GM21619 (cell line): ENCODE measurements around the gene NOTCH4.

Source experiments
- ATAC-seq: cut with Tn5 transposase; IDR thresholded peaks from one replicate; pipeline ENCODE4 v1.9.1; 2021; ENCODE audit not compliant: unreplicated experiment

The NOTCH4 gene

GRCh38 chr6:32183030-32183429, 40.8 kb downstream of the NOTCH4 start:
- no peak for ATAC-seq

DNA sequence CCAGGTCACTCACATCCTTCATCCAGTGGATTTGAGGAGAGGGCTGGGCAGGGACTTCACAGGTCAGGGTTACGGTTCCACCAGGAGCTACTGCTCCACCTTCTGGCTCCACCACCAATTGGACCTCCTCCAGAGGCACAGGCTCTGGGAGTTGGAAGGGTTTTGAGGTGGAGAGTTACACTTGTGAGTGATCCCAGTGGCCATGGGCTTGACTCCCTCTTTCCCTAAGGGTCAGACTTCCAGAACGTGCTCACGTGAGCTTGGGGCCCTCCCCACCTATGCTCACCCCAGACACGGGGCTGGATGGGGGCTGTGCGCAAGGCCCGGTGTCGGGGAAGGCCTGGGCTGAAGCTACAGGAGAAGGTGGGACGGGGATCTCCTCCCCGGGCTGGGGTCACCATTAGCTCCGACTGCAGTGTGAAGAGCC, 41.3 kb downstream of the NOTCH4 start:
- ATAC-seq = no peak

GRCh38 chr6:32181915-32182529, 41.8 kb downstream of the NOTCH4 start:
- no peak for ATAC-seq

DNA sequence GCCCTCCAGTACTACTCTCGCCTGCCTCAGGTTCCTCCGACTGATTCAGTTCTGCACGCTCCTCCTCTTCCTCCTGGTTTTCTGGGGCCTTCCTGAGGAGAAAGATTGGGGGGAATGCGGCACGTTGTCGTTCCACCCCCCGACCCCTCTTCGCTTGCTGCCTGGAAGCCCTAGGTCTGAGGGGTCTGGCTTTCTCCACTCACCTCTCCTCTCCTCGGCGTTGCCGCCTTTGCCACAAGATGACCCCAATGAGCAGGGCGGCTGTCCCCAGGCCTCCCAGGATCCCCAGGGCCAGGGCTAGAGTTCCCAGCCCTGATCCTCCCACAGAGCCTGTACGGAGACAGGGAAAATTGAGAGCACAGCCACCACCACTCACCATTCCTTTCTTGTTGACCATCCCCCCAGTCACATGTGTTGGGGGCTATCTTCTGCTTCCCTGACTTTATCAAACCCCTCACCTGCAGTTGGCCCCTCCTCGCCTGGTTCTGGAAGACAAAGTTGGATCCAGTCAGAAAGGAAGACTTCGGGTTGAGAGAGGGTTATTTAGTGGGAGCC, 42.6 kb downstream of the NOTCH4 start:
- ATAC-seq = no peak

GRCh38 chr6:32179766-32180405, 44.0 kb downstream of the NOTCH4 start:
- no peak for ATAC-seq

GRCh38 chr6:32178547-32179440, 45.1 kb downstream of the NOTCH4 start:
- ATAC-seq = no peak

DNA sequence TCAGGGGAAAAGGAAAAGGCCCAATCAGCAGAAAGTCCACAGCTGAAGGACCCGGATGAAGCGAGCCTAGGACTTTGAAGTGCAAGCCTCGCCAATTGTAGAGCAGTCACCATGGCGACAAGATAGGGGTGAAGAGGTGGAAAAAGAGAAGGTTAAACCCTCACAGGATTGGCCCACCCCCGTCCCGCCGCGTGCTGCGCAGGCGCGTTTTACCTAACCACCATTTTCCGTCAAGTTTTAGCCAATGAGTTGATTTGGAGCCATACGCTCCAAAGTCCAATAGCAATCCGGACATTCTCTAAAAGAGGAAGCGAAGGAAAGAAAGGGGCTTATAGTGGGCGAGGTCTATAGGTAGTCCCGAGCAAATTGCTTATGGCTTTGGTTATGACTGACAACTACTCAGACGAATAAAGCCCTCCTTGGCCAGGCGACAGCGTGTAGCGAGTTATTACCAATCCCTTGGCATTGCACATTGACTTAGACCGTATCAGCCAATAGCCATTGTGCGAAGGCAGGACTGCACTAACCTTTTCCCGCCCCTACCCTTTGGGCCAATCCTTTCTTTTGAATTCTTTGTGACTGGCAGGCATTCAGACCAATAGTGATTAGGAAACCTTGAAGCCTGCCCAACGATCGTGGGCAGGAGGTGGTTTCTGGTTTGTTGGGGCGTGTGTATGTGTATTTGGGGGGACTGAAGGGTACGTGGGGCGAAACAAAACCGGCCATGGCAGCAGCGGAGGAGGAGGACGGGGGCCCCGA, 45.9 kb downstream of the NOTCH4 start, which contains the start of gene RNF5:
RNF5 (plus strand) TSS at position 618 of the 759 bp plus-strand sequence; CDS start at position 725, 107 bp downstream.
- peak; percentile 78 for ATAC-seq

GRCh38 chr6:32177183-32177787, 46.6 kb downstream of the NOTCH4 start:
- no peak for ATAC-seq

GRCh38 chr6:32176476-32177182, 47.2 kb downstream of the NOTCH4 start:
- no peak for ATAC-seq

GRCh38 chr6:32175711-32176475, 48.0 kb downstream of the NOTCH4 start, which contains the start of gene AGPAT1:
AGPAT1 (minus strand) TSS chr6:32176084; CDS start chr6:32171496, 4,588 bp downstream.
- peak; percentile 40 for ATAC-seq

- ATAC-seq = no peak
Measured at GRCh38 chr6:32175322-32175710, 48.6 kb downstream of the NOTCH4 start.

DNA sequence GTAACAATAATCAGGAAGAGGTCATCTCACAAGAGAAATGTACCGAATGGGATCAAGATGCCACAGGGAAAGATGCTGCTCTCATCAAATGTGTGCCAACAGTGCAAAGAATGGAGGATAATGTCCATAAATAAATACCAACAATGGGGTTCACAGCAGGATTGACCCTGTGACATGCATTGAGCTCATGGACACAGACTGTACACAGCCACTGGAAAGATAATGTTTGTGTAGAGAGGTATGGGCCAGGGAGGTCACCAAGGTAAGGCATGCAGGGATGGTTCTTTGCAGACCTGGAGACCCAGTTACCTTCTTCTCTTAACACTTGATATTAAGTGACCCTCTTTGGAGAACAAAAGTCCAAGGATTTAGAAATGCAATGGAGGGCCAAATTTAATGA, 49.5 kb downstream of the NOTCH4 start:
- no peak for ATAC-seq

DNA sequence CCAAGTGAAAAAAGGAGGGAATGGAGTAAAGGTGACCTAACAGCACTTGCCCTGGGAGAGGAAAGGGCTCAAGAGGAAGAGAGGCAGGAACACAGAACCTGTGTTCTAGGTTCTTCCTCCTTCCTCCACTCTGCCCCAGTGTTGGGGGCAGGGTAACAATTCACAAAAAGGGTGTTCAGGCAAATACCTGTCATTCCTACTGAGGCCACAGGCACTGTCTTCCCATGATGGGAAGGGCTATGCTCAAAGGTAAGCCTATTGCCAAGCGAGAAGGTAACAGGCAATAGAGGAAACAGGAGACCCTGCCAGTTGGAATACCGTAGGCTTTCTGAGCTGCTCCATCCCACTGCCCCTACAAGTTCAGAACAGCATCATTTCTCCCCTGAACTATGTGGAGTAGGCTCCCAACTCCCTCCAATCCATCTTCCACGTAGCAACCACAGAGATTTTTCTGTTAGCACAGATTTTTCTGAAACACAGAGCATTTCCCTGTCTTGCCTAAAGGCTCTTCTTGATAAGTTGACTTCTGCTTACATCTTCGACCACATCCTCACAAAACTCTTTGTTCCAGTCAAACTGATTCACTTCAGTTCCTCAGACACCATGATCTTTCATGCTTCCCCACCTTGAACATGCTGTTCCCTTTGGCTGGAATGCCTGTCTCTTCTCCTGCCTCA, 50.7 kb downstream of the NOTCH4 start:
- no peak for ATAC-seq

- no peak for ATAC-seq
Measured at GRCh38 chr6:32171234-32171633, 52.6 kb downstream of the NOTCH4 start.

GRCh38 chr6:32170294-32170693, 53.6 kb downstream of the NOTCH4 start:
- no peak for ATAC-seq

GRCh38 chr6:32168807-32169591, 54.9 kb downstream of the NOTCH4 start:
- no peak for ATAC-seq

- no peak for ATAC-seq
Measured at GRCh38 chr6:32168350-32168749, 55.5 kb downstream of the NOTCH4 start.
